ENCODE measurements around the gene PNPLA5.
"Not testable (repeated sequence)": the region's sequence is repeated elsewhere in the genome, so short reads cannot be mapped to it uniquely, and the experiment has no call there.

Gene PNPLA5

GRCh38 chr22:43880541-43880991 is 11.2 kb downstream of the PNPLA5 start:
- Histone ChIP-seq H3K27ac (ENCODE audit: low read depth, low read length, severe bottlenecking) (no peak overlapping the region), H3K4me3 (ENCODE audit: extremely low read depth, insufficient read depth, low read length, poor library complexity, severe bottlenecking) (no peak overlapping the region), H3K36me3 (ENCODE audit: control insufficient read depth, insufficient read depth, low read length) (no peaks in the 10 kb centered on the region), H3K9me3 (ENCODE audit: control insufficient read depth, low read length) (no peaks in the 10 kb centered on the region), H3K4me1 (ENCODE audit: control insufficient read depth, insufficient read depth, low read length, poor library complexity, severe bottlenecking) (no peaks in the 10 kb centered on the region)
- WGBS, 2 experiments (ENCODE audit: insufficient coverage in 2 of 2), result 82 to 85% methylated on average over 13 to 14 of the region's 15 CpGs

- no peaks in the 10 kb centered on the region for H3K36me3 ChIP-seq (ENCODE audit: control insufficient read depth, insufficient read depth, low read length)
- no peaks in the 10 kb centered on the region for H3K4me1 ChIP-seq (ENCODE audit: control insufficient read depth, insufficient read depth, low read length, poor library complexity, severe bottlenecking)
- 88 to 92% methylated on average over 12 to 13 of the region's 14 CpGs for WGBS, 2 experiments (ENCODE audit: insufficient coverage in 2 of 2)
- no peak overlapping the region for H3K4me3 ChIP-seq (ENCODE audit: extremely low read depth, insufficient read depth, low read length, poor library complexity, severe bottlenecking)
- no peaks in the 10 kb centered on the region for H3K9me3 ChIP-seq (ENCODE audit: control insufficient read depth, low read length)
- no peak overlapping the region for H3K27ac ChIP-seq (ENCODE audit: low read depth, low read length, severe bottlenecking)
Measured at GRCh38 chr22:43879901-43880540, 11.8 kb downstream of the PNPLA5 start.

GRCh38 chr22:43878831-43879550 is 12.8 kb downstream of the PNPLA5 start:
- H3K36me3 ChIP-seq (ENCODE audit: control insufficient read depth, insufficient read depth, low read length), result no peaks in the 10 kb centered on the region
- WGBS, 2 experiments (ENCODE audit: insufficient coverage in 2 of 2), result 63 to 87% methylated on average over 7 to 11 of the region's 12 CpGs
- H3K4me3 ChIP-seq (ENCODE audit: extremely low read depth, insufficient read depth, low read length, poor library complexity, severe bottlenecking), result no peak overlapping the region
- no peaks in the 10 kb centered on the region for H3K4me1 ChIP-seq (ENCODE audit: control insufficient read depth, insufficient read depth, low read length, poor library complexity, severe bottlenecking)
- H3K27ac ChIP-seq (ENCODE audit: low read depth, low read length, severe bottlenecking), result no peak overlapping the region
- no peaks in the 10 kb centered on the region for H3K9me3 ChIP-seq (ENCODE audit: control insufficient read depth, low read length)

GRCh38 chr22:43878079-43878795 is 13.6 kb downstream of the PNPLA5 start:
- H3K27ac ChIP-seq (ENCODE audit: low read depth, low read length, severe bottlenecking), result no peak overlapping the region
- H3K36me3 ChIP-seq (ENCODE audit: control insufficient read depth, insufficient read depth, low read length), result no peaks in the 10 kb centered on the region
- no peak overlapping the region for H3K4me3 ChIP-seq (ENCODE audit: extremely low read depth, insufficient read depth, low read length, poor library complexity, severe bottlenecking)
- 73 to 91% methylated on average over 6 to 10 of the region's 12 CpGs for WGBS, 2 experiments (ENCODE audit: insufficient coverage in 2 of 2)
- H3K9me3 ChIP-seq (ENCODE audit: control insufficient read depth, low read length), result no peaks in the 10 kb centered on the region
- no peaks in the 10 kb centered on the region for H3K4me1 ChIP-seq (ENCODE audit: control insufficient read depth, insufficient read depth, low read length, poor library complexity, severe bottlenecking)

GRCh38 chr22:43876866-43877509 is 14.8 kb downstream of the PNPLA5 start:
- no peaks in the 10 kb centered on the region for H3K9me3 ChIP-seq (ENCODE audit: control insufficient read depth, low read length)
- H3K27ac ChIP-seq (ENCODE audit: low read depth, low read length, severe bottlenecking), result no peak overlapping the region
- H3K4me3 ChIP-seq (ENCODE audit: extremely low read depth, insufficient read depth, low read length, poor library complexity, severe bottlenecking), result no peak overlapping the region
- 64 to 93% methylated on average over 2 to 3 of the region's 5 CpGs for WGBS, 2 experiments (ENCODE audit: insufficient coverage in 2 of 2)
- H3K36me3 ChIP-seq (ENCODE audit: control insufficient read depth, insufficient read depth, low read length), result no peaks in the 10 kb centered on the region
- no peaks in the 10 kb centered on the region for H3K4me1 ChIP-seq (ENCODE audit: control insufficient read depth, insufficient read depth, low read length, poor library complexity, severe bottlenecking)

- Histone ChIP-seq H3K4me3 (ENCODE audit: extremely low read depth, insufficient read depth, low read length, poor library complexity, severe bottlenecking) (no peak overlapping the region), H3K36me3 (ENCODE audit: control insufficient read depth, insufficient read depth, low read length) (no peaks in the 10 kb centered on the region), H3K27ac (ENCODE audit: low read depth, low read length, severe bottlenecking) (no peak overlapping the region), H3K9me3 (ENCODE audit: control insufficient read depth, low read length) (no peaks in the 10 kb centered on the region), H3K4me1 (ENCODE audit: control insufficient read depth, insufficient read depth, low read length, poor library complexity, severe bottlenecking) (no peaks in the 10 kb centered on the region)
- no CpG with 5 or more reads among the region's 5 CpGs for WGBS, 2 experiments (ENCODE audit: insufficient coverage in 2 of 2)
Measured at GRCh38 chr22:43869799-43870198, 22.0 kb downstream of the PNPLA5 start.

GRCh38 chr22:43869001-43869400 is 22.8 kb downstream of the PNPLA5 start:
- H3K4me3 ChIP-seq (ENCODE audit: extremely low read depth, insufficient read depth, low read length, poor library complexity, severe bottlenecking); H3K4me1 ChIP-seq (ENCODE audit: control insufficient read depth, insufficient read depth, low read length, poor library complexity, severe bottlenecking); H3K27ac ChIP-seq (ENCODE audit: low read depth, low read length, severe bottlenecking); H3K36me3 ChIP-seq (ENCODE audit: control insufficient read depth, insufficient read depth, low read length); H3K9me3 ChIP-seq (ENCODE audit: control insufficient read depth, low read length): not testable (repeated sequence)
- WGBS, 2 experiments (ENCODE audit: insufficient coverage in 2 of 2), result 50 to 51% methylated on average over 3 of the region's 4 CpGs

- H3K27ac ChIP-seq (ENCODE audit: low read depth, low read length, severe bottlenecking), result no peak overlapping the region
- H3K4me1 ChIP-seq (ENCODE audit: control insufficient read depth, insufficient read depth, low read length, poor library complexity, severe bottlenecking), result no peaks in the 10 kb centered on the region
- no peaks in the 10 kb centered on the region for H3K9me3 ChIP-seq (ENCODE audit: control insufficient read depth, low read length)
- H3K4me3 ChIP-seq (ENCODE audit: extremely low read depth, insufficient read depth, low read length, poor library complexity, severe bottlenecking), result no peak overlapping the region
- 12 to 13% methylated on average over 6 to 8 of the region's 11 CpGs for WGBS, 2 experiments (ENCODE audit: insufficient coverage in 2 of 2)
- H3K36me3 ChIP-seq (ENCODE audit: control insufficient read depth, insufficient read depth, low read length), result no peaks in the 10 kb centered on the region
Measured at GRCh38 chr22:43867839-43868635, 23.8 kb downstream of the PNPLA5 start.

- Histone ChIP-seq H3K9me3 (ENCODE audit: control insufficient read depth, low read length) (no peaks in the 10 kb centered on the region), H3K27ac (ENCODE audit: low read depth, low read length, severe bottlenecking) (no peak overlapping the region), H3K4me3 (ENCODE audit: extremely low read depth, insufficient read depth, low read length, poor library complexity, severe bottlenecking) (peak overlapping the region; percentile 23), H3K4me1 (ENCODE audit: control insufficient read depth, insufficient read depth, low read length, poor library complexity, severe bottlenecking) (no peaks in the 10 kb centered on the region), H3K36me3 (ENCODE audit: control insufficient read depth, insufficient read depth, low read length) (no peaks in the 10 kb centered on the region)
- WGBS, 2 experiments (ENCODE audit: insufficient coverage in 2 of 2), result 84 to 90% methylated on average over 2 to 10 of the region's 11 CpGs
Measured at GRCh38 chr22:43862882-43863202, 29.0 kb downstream of the PNPLA5 start.
